Cardiac fibroblast (primary cell): ENCODE results near the gene PSMA5.

Experiments used
- DNase-seq, 2 donors: peaks; one replicate each; pipeline versions ENCODE4 v3.0.0 to v3.0.0-alpha.2; 2010; ENCODE audit warnings: low read depth in 2 of 2
- H3K4me3 ChIP-seq, 2 donors: replicated peaks in 1 of 2; 1 replicate in 1 of 2; 2 replicates in 1 of 2; pipeline ENCODE4 v1.5.1; 2011; ENCODE audit warnings: low read depth in 2 of 2, low read length in 2 of 2, mild to moderate bottlenecking in 2 of 2, moderate library complexity in 1 of 2
- CTCF ChIP-seq: IDR thresholded peaks from one replicate; pipeline ENCODE4 v1.5.1; 2011; ENCODE audit warnings: low read depth, mild to moderate bottlenecking, low read length, inconsistent platforms

PSMA5 gene

GRCh38 chr1:109433322-109433721 is 7.1 kb upstream of the PSMA5 start:
- H3K4me3 ChIP-seq = no peak overlapping the region
- no peak for DNase-seq
- TF ChIP-seq CTCF = no peak

- TF ChIP-seq CTCF = no peak
- DNase-seq = no peak
Observed at GRCh38 chr1:109432336-109432735, 6.1 kb upstream of the PSMA5 start.

GRCh38 chr1:109427171-109427467 is 871 bp upstream of the PSMA5 start:
- peak overlapping the region; percentile 84 to 88 for H3K4me3 ChIP-seq
- peak; percentile 21 to 28 for DNase-seq
- no peak for TF ChIP-seq CTCF

More at GRCh38 chr1:109432336-109432735, 6.1 kb upstream of the PSMA5 start:
- no peak overlapping the region for H3K4me3 ChIP-seq

- peak overlapping the region; percentile 84 to 88 for H3K4me3 ChIP-seq
- peak; percentile 26 to 56 for DNase-seq
Observed at GRCh38 chr1:109425391-109426280, 612 bp downstream of the PSMA5 start.

GRCh38 chr1:109423498-109423897 is 2.8 kb downstream of the PSMA5 start:
- no peak for DNase-seq
- no peak overlapping the region for H3K4me3 ChIP-seq
- TF ChIP-seq CTCF = no peak

More at GRCh38 chr1:109425391-109426280, 612 bp downstream of the PSMA5 start:
- no peak for TF ChIP-seq CTCF

GRCh38 chr1:109412551-109412950 is 13.7 kb downstream of the PSMA5 start:
- TF ChIP-seq CTCF = no peak
- DNase-seq = no peak
- no peak overlapping the region for H3K4me3 ChIP-seq
